ENCODE data around the gene KRTAP10-5. TPM values are rescaled to one million over a fixed set of nuclear protein-coding genes. Genes with fewer than 3 reads are reported as not detected.

Gene KRTAP10-5
- total RNA-seq, 1 donor from 2014 or later, result not detected

GRCh38 chr21:44599264-44600029 is 19.0 kb upstream of the KRTAP10-5 start:
- no peak overlapping the region for H3K4me3 ChIP-seq
- no peaks in the 10 kb centered on the region for H3K27me3 ChIP-seq
- no peak for DNase-seq (ENCODE audit: low spot score in 2 of 2)
- H3K36me3 ChIP-seq, result no peaks in the 10 kb centered on the region
- H3K9me3 ChIP-seq, result no peaks in the 10 kb centered on the region
- TF ChIP-seq CTCF (IDR thresholded peaks at IDR 0.05), result no peak
- intact Hi-C loops (cut with DNase I), result no loop called here
- H3K27ac ChIP-seq, result no peak overlapping the region
- no peaks in the 10 kb centered on the region for H3K4me1 ChIP-seq

GRCh38 chr21:44598061-44598460 is 17.7 kb upstream of the KRTAP10-5 start:
- H3K36me3 ChIP-seq, result no peaks in the 10 kb centered on the region
- no peaks in the 10 kb centered on the region for H3K4me1 ChIP-seq
- no peak overlapping the region for H3K4me3 ChIP-seq
- no peak for TF ChIP-seq CTCF (IDR thresholded peaks at IDR 0.05)
- H3K9me3 ChIP-seq, result no peaks in the 10 kb centered on the region
- intact Hi-C loops (cut with DNase I), result no loop called here
- H3K27ac ChIP-seq, result no peak overlapping the region
- no peak for DNase-seq (ENCODE audit: low spot score in 2 of 2)
- H3K27me3 ChIP-seq, result no peaks in the 10 kb centered on the region

GRCh38 chr21:44596068-44596725 is 15.8 kb upstream of the KRTAP10-5 start:
- no peaks in the 10 kb centered on the region for H3K9me3 ChIP-seq
- H3K4me3 ChIP-seq, result no peak overlapping the region
- DNase-seq (ENCODE audit: low spot score in 2 of 2), result no peak
- no peaks in the 10 kb centered on the region for H3K36me3 ChIP-seq
- H3K27ac ChIP-seq, result no peak overlapping the region
- intact Hi-C loops (cut with DNase I), result no loop called here
- TF ChIP-seq CTCF (IDR thresholded peaks at IDR 0.05), result no peak
- no peaks in the 10 kb centered on the region for H3K4me1 ChIP-seq
- H3K27me3 ChIP-seq, result no peaks in the 10 kb centered on the region

GRCh38 chr21:44595524-44595923 is 15.1 kb upstream of the KRTAP10-5 start:
- Histone ChIP-seq H3K4me1 (no peaks in the 10 kb centered on the region), H3K27me3 (no peaks in the 10 kb centered on the region), H3K4me3 (no peak overlapping the region), H3K9me3 (no peaks in the 10 kb centered on the region), H3K27ac (no peak overlapping the region), H3K36me3 (no peaks in the 10 kb centered on the region)
- intact Hi-C loops (cut with DNase I), result no loop called here
- no peak for DNase-seq (ENCODE audit: low spot score in 2 of 2)
- TF ChIP-seq CTCF (IDR thresholded peaks at IDR 0.05), result no peak

- Histone ChIP-seq H3K36me3 (no peaks in the 10 kb centered on the region), H3K27ac (no peak overlapping the region), H3K9me3 (no peaks in the 10 kb centered on the region), H3K27me3 (no peaks in the 10 kb centered on the region), H3K4me3 (no peak overlapping the region), H3K4me1 (no peaks in the 10 kb centered on the region)
- intact Hi-C loops (cut with DNase I), result no loop called here
- no peak for TF ChIP-seq CTCF (IDR thresholded peaks at IDR 0.05)
- no peak for DNase-seq (ENCODE audit: low spot score in 2 of 2)
Observed at GRCh38 chr21:44594406-44594916, 14.1 kb upstream of the KRTAP10-5 start.
